B cell (primary cell): ENCODE measurements around the gene FIG4. TPM values are rescaled to one million over a fixed set of nuclear protein-coding genes. Genes with fewer than 3 reads are reported as not detected.
"Not testable (repeated sequence)": the region's sequence is repeated elsewhere in the genome, so short reads cannot be mapped to it uniquely, and the experiment has no call there.

ENCODE experiments used
- ATAC-seq: fragments of 200-7000 bp; cut with Tn5 transposase; one replicate; pipeline ENCODE4 v1.10.0; 2021; ENCODE audit warnings: low read depth, mild to moderate bottlenecking, moderate number of reproducible peaks, moderate library complexity
- CTCF ChIA-PET: fragments of 350-600 bp; sonication (Branson Sonifier 250); formaldehyde crosslinking; loops from one replicate; lab custom pipeline; 2021; ENCODE audit warnings: antibody characterized with exemption, inconsistent platforms; lab: Charles Lee
- POLR2A ChIA-PET: fragments of 350-600 bp; sonication (Branson Sonifier 250); formaldehyde crosslinking; loops from one replicate; lab custom pipeline; 2021; ENCODE audit warnings: antibody characterized with exemption; lab: Charles Lee
- DNase-seq: peaks from one replicate; pipeline ENCODE4 v3.0.0; 2013
- H2AFZ ChIP-seq: 2 replicates; pipeline ENCODE4 v1.6.1; 2012; ENCODE audit warnings: mild to moderate bottlenecking, low read depth, low read length; ENCODE audit not compliant: insufficient read depth, poor library complexity, severe bottlenecking
- H3K27ac ChIP-seq, 2 donors: 1 replicate in 1 of 2; 2 replicates in 1 of 2; pipeline ENCODE4 v1.5.1; 2012 to 2013; ENCODE audit warnings: low read length in 2 of 2, mild to moderate bottlenecking in 2 of 2, moderate library complexity in 1 of 2
- H3K27me3 ChIP-seq, 4 experiments: fragments of 200-600 bp in 1 of 4; sonication (generic) in 1 of 4; replicated peaks in 1 of 4; 1 replicate in 2 of 4; 2 replicates in 2 of 4; pipeline versions ENCODE4 v1.6.1 to v1.7.0; 2013 to 2016; ENCODE audit warnings: low read length in 3 of 4, mild to moderate bottlenecking in 2 of 4, mixed read lengths in 1 of 4, moderate library complexity in 1 of 4; ENCODE audit not compliant: insufficient read depth in 4 of 4, control insufficient read depth in 3 of 4; ENCODE audit errors: control extremely low read depth in 1 of 4
- H3K36me3 ChIP-seq, 2 experiments: replicated peaks in 1 of 2; 1 replicate in 1 of 2; 2 replicates in 1 of 2; pipeline versions ENCODE4 v1.6.1 to v1.7.1; 2013; ENCODE audit warnings: low read length in 1 of 2; ENCODE audit not compliant: insufficient read depth in 2 of 2, control insufficient read depth in 1 of 2; ENCODE audit errors: control extremely low read depth in 1 of 2, extremely low read depth in 1 of 2
- H3K4me1 ChIP-seq, 2 donors: fragments of 200-600 bp in 1 of 2; sonication (generic) in 1 of 2; 1 replicate in 1 of 2; 2 replicates in 1 of 2; pipeline versions ENCODE4 v1.5.1 to v1.6.1; 2013 to 2017; ENCODE audit warnings: low read length in 2 of 2; ENCODE audit not compliant: control insufficient read depth in 2 of 2, insufficient read depth in 2 of 2
- H3K4me2 ChIP-seq: replicated peaks from 2 replicates; pipeline ENCODE3; 2012; ENCODE audit warnings: mild to moderate bottlenecking, low read depth, low read length; ENCODE audit not compliant: poor library complexity, severe bottlenecking
- H3K4me3 ChIP-seq, 5 experiments: fragments of 200-600 bp in 1 of 5; sonication (generic) in 1 of 5; 1 replicate in 3 of 5; 2 replicates in 2 of 5; pipeline versions ENCODE4 v1.5.1 to v1.7.0; 2011 to 2016; ENCODE audit warnings: low read length in 4 of 5, mild to moderate bottlenecking in 4 of 5, low read depth in 2 of 5, control low read depth in 1 of 5, moderate library complexity in 1 of 5; ENCODE audit not compliant: insufficient read depth in 1 of 5; ENCODE audit errors: control extremely low read depth in 1 of 5, extremely low read depth in 1 of 5
- H3K79me2 ChIP-seq: fragments of 200-600 bp; sonication (generic); one replicate; pipeline ENCODE4 v1.6.0; 2016; ENCODE audit warnings: low read length; ENCODE audit not compliant: control insufficient read depth, insufficient read depth
- H3K9ac ChIP-seq: fragments of 200-600 bp; sonication (generic); 2 replicates; pipeline ENCODE4 v1.6.1; 2017; ENCODE audit warnings: mild to moderate bottlenecking, low read length, moderate library complexity
- H3K9me3 ChIP-seq, 3 donors: one replicate each; pipeline versions ENCODE4 v1.6.1 to v1.7.1; 2013; ENCODE audit warnings: low read length in 2 of 3; ENCODE audit not compliant: control insufficient read depth in 2 of 3, insufficient read depth in 1 of 3; ENCODE audit errors: control extremely low read depth in 1 of 3
- H4K20me1 ChIP-seq: 2 replicates; pipeline ENCODE4 v1.6.0; 2012; ENCODE audit warnings: mild to moderate bottlenecking, low read length; ENCODE audit not compliant: insufficient read depth, control insufficient read depth, poor library complexity, severe bottlenecking
- H3K27ac Mint-ChIP-seq: one replicate; pipeline ENCODE4 v1.8.0; 2021; ENCODE audit warnings: mixed read lengths
- H3K27me3 Mint-ChIP-seq: one replicate; pipeline ENCODE4 v1.8.0; 2021; ENCODE audit warnings: mixed read lengths
- H3K4me1 Mint-ChIP-seq: one replicate; pipeline ENCODE4 v1.8.0; 2021; ENCODE audit warnings: mixed read lengths
- H3K4me3 Mint-ChIP-seq: one replicate; pipeline ENCODE4 v1.8.0; 2021; ENCODE audit warnings: mixed read lengths
- H3K9me3 Mint-ChIP-seq: one replicate; pipeline ENCODE4 v1.8.0; 2022; ENCODE audit warnings: mixed read lengths; ENCODE audit not compliant: insufficient read depth
- CTCF ChIP-seq: fragments of 200-600 bp; IDR thresholded peaks from one replicate; pipeline ENCODE4 v1.8.0; 2022; ENCODE audit warnings: antibody characterized with exemption, mild to moderate bottlenecking
- EZH2 ChIP-seq: IDR thresholded peaks from 2 replicates; pipeline ENCODE4 v1.6.1; 2012; ENCODE audit warnings: borderline replicate concordance, low read depth, mild to moderate bottlenecking, moderate library complexity, low read length; ENCODE audit not compliant: insufficient read depth, poor library complexity, severe bottlenecking
- WGBS: methylation state at CpG from one replicate; pipeline ENCODE4 v1.1.5; 2013; ENCODE audit warnings: missing lambda C conversion rate; ENCODE audit not compliant: insufficient coverage; 5-methylcytosine and 5-hydroxymethylcytosine counted together
- intact Hi-C: fragments of 100-400 bp; cut with micrococcal nuclease; formaldehyde crosslinking; loops from one replicate; pipeline ENCODE4 v1.10.0; 2022
- polyA plus RNA-seq: library from polyadenylated mRNA; depleted of rRNA; stranded (reverse); fragments of >200 nt; gene quantifications from 2 replicates; pipeline ENCODE4 v1.2.3, GENCODE V29; 2012
- total RNA-seq, 2 donors: library from RNA; stranded (reverse); fragments of 120-200 nt in 1 of 2; gene quantifications; 1 replicate in 1 of 2; 2 replicates in 1 of 2; pipeline versions ENCODE4 v1.2.3 to v1.2.4, GENCODE V29; 2013 to 2022

Gene FIG4
- total and polyA plus RNA-seq, 2 donors (not counting 1 experiment from before 2014, with no cell fraction given), result 28.2 to 31.5 TPM

- H3K4me1 ChIP-seq, result no peaks in the 10 kb centered on the region
- no peaks in the 10 kb centered on the region for H3K36me3 ChIP-seq
- Mint-ChIP-seq H3K27me3 (peaks cover under 1% of the 10 kb centered on the region), H3K9me3 (no peaks in the 10 kb centered on the region), H3K4me1 (peaks cover 3% of the 10 kb centered on the region), H3K27ac (no peak overlapping the region), H3K4me3 (no peak overlapping the region)
- no peak for TF ChIP-seq EZH2
- no peak for TF ChIP-seq CTCF
- WGBS, result 94% methylated on average over 6 of the region's 8 CpGs
- no peak overlapping the region for H3K27ac ChIP-seq
- no peak overlapping the region for H3K4me3 ChIP-seq
- no peaks in the 10 kb centered on the region for H4K20me1 ChIP-seq
- no peaks in the 10 kb centered on the region for H3K9me3 ChIP-seq
- DNase-seq (no peak), ATAC-seq (no peak)
- no peak overlapping the region for H3K4me2 ChIP-seq
- no peaks in the 10 kb centered on the region for H3K79me2 ChIP-seq
- POLR2A ChIA-PET, result no interaction called here
- no peaks in the 10 kb centered on the region for H3K27me3 ChIP-seq
- no peak overlapping the region for H2AFZ ChIP-seq
- no peak overlapping the region for H3K9ac ChIP-seq
- CTCF ChIA-PET, result no interaction called here
- intact Hi-C loops, result no loop called here
Measured at GRCh38 chr6:109854541-109855308, 163.6 kb downstream of the FIG4 start.

GRCh38 chr6:109855476-109856040 is 164.5 kb downstream of the FIG4 start:
- ATAC-seq, H3K27me3 ChIP-seq, H3K9me3 ChIP-seq, H2AFZ ChIP-seq, H4K20me1 ChIP-seq, H3K27me3 Mint-ChIP-seq, H3K9ac ChIP-seq, H3K79me2 ChIP-seq, H3K4me2 ChIP-seq, H3K27ac ChIP-seq, intact Hi-C loops, H3K36me3 ChIP-seq, H3K4me3 ChIP-seq, H3K9me3 Mint-ChIP-seq, DNase-seq, H3K4me1 Mint-ChIP-seq, H3K4me1 ChIP-seq, H3K4me3 Mint-ChIP-seq, POLR2A ChIA-PET, CTCF ChIA-PET, H3K27ac Mint-ChIP-seq: not testable (repeated sequence)
- 100% methylated on average over 6 of the region's 9 CpGs for WGBS
